Nephron (organoid): ENCODE results near the gene KCNJ15.

Source experiments
- H3K27ac Mint-ChIP-seq, 3 experiments: 2 replicates each; pipeline ENCODE4 v1.8.0; 2020; ENCODE audit warnings: mixed read lengths in 3 of 3, mild to moderate bottlenecking in 2 of 3, moderate library complexity in 1 of 3
- H3K27me3 Mint-ChIP-seq: 2 replicates; pipeline ENCODE4 v1.8.0; 2021; ENCODE audit warnings: low read depth, mild to moderate bottlenecking, moderate library complexity, mixed read lengths
- H3K36me3 Mint-ChIP-seq: 2 replicates; pipeline ENCODE4 v1.8.0; 2020; ENCODE audit warnings: low read depth, mixed read lengths
- H3K4me1 Mint-ChIP-seq: 2 replicates; pipeline ENCODE4 v1.8.0; 2020; ENCODE audit warnings: mixed read lengths
- H3K4me3 Mint-ChIP-seq, 3 experiments: 2 replicates each; pipeline ENCODE4 v1.8.0; 2020; ENCODE audit warnings: mild to moderate bottlenecking in 3 of 3, mixed read lengths in 3 of 3, moderate library complexity in 2 of 3
- H3K9me3 Mint-ChIP-seq: 2 replicates; pipeline ENCODE4 v1.8.0; 2020; ENCODE audit warnings: mixed read lengths
- CTCF ChIP-seq, 3 experiments: fragments of 200-600 bp; sonication (generic); IDR thresholded peaks; one replicate each; pipeline ENCODE4 v1.5.0; 2021; ENCODE audit warnings: antibody characterized with exemption in 3 of 3; ENCODE audit not compliant: unreplicated experiment in 3 of 3

Gene KCNJ15

GRCh38 chr21:38273745-38274542, 17.2 kb downstream of the KCNJ15 start:
- H3K4me3 Mint-ChIP-seq: peak overlapping the region in 2 of 3 experiments; percentile 5 to 9
- H3K27me3 Mint-ChIP-seq: peaks cover 12% of the 10 kb centered on the region
- peaks cover 22% of the 10 kb centered on the region for H3K4me1 Mint-ChIP-seq
- H3K9me3 Mint-ChIP-seq: no peaks in the 10 kb centered on the region
- H3K27ac Mint-ChIP-seq: peak overlapping the region in 2 of 3 experiments; percentile 3 to 70
- peaks cover 23% of the 10 kb centered on the region for H3K36me3 Mint-ChIP-seq
- TF ChIP-seq CTCF (IDR thresholded peaks at IDR 0.05; ENCODE audit: unreplicated experiment in 3 of 3): no peak

- Mint-ChIP-seq H3K27me3 (peaks cover 3% of the 10 kb centered on the region), H3K4me1 (peaks cover 7% of the 10 kb centered on the region), H3K4me3 (no peak overlapping the region), H3K36me3 (peaks cover 28% of the 10 kb centered on the region), H3K9me3 (no peaks in the 10 kb centered on the region), H3K27ac (peak overlapping the region in 1 of 3 experiments; percentile 21)
- no peak for TF ChIP-seq CTCF (IDR thresholded peaks at IDR 0.05; ENCODE audit: unreplicated experiment in 3 of 3)
Observed at GRCh38 chr21:38277501-38278131, 20.8 kb downstream of the KCNJ15 start.

GRCh38 chr21:38280454-38280853, 23.7 kb downstream of the KCNJ15 start:
- Mint-ChIP-seq H3K27ac (peak overlapping the region in 2 of 3 experiments; percentile 9 to 50), H3K9me3 (peaks cover 2% of the 10 kb centered on the region), H3K4me3 (no peak overlapping the region), H3K27me3 (no peaks in the 10 kb centered on the region), H3K4me1 (peaks cover 18% of the 10 kb centered on the region), H3K36me3 (peaks cover 28% of the 10 kb centered on the region)
- no peak for TF ChIP-seq CTCF (IDR thresholded peaks at IDR 0.05; ENCODE audit: unreplicated experiment in 3 of 3)

GRCh38 chr21:38280867-38281266, 24.1 kb downstream of the KCNJ15 start:
- no peak for TF ChIP-seq CTCF (IDR thresholded peaks at IDR 0.05; ENCODE audit: unreplicated experiment in 3 of 3)
- no peak overlapping the region for H3K4me3 Mint-ChIP-seq
- H3K4me1 Mint-ChIP-seq: peaks cover 20% of the 10 kb centered on the region
- no peak overlapping the region for H3K27ac Mint-ChIP-seq
- peaks cover 3% of the 10 kb centered on the region for H3K9me3 Mint-ChIP-seq
- H3K36me3 Mint-ChIP-seq: peaks cover 27% of the 10 kb centered on the region
- H3K27me3 Mint-ChIP-seq: no peaks in the 10 kb centered on the region

GRCh38 chr21:38282921-38283320, 26.1 kb downstream of the KCNJ15 start:
- no peaks in the 10 kb centered on the region for H3K27me3 Mint-ChIP-seq
- peaks cover 3% of the 10 kb centered on the region for H3K9me3 Mint-ChIP-seq
- no peak overlapping the region for H3K4me3 Mint-ChIP-seq
- peaks cover 26% of the 10 kb centered on the region for H3K4me1 Mint-ChIP-seq
- peak overlapping the region in 1 of 3 experiments; percentile 11 for H3K27ac Mint-ChIP-seq
- TF ChIP-seq CTCF (IDR thresholded peaks at IDR 0.05; ENCODE audit: unreplicated experiment in 3 of 3): no peak
- peaks cover 26% of the 10 kb centered on the region for H3K36me3 Mint-ChIP-seq
